ENCODE results near the gene RSAD1. TPM values are rescaled to one million over a fixed set of nuclear protein-coding genes. Genes with fewer than 3 reads are reported as not detected.
"Not testable (repeated sequence)": the region's sequence is repeated elsewhere in the genome, so short reads cannot be mapped to it uniquely, and the experiment has no call there.

Gene RSAD1
- total RNA-seq, 1 experiment from 2014 or later: 28.7 TPM

DNA sequence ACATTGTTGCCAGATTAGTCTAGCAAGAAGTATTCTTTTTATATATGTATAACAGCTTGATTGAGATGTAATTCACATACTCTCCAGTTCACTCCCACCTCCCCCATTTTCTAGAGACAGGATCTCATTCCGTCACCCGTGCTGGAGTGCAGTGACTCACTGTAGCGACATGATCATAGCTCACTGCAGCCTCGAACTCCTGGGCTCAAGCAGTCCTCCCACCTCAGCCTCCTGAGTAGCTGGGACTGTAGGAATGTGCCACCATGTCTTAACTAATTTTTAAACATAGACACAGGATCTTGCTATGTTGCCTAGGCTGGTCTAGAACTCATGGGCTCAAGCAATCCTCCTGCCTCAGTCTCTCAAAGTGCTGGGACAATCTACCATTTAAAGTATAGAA is 3.3 kb upstream of the RSAD1 start:
- ChIA-PET POLR2A (no interaction called here), CTCF (interaction anchor here (0.9 to 3.0 kb wide), 2 partner anchors 14 to 78 kb away, joined by 3 to 16 read pairs; partner anchors contain the start of gene LRRC59)
- Mint-ChIP-seq H3K4me1 (ENCODE audit: insufficient read depth, unreplicated experiment) (peaks cover 9% of the 10 kb centered on the region), H3K36me3 (ENCODE audit: insufficient read depth, unreplicated experiment) (peaks cover 16% of the 10 kb centered on the region), H3K4me3 (ENCODE audit: unreplicated experiment) (no peak overlapping the region), H3K27me3 (ENCODE audit: insufficient read depth, unreplicated experiment) (no peaks in the 10 kb centered on the region), H3K9me3 (ENCODE audit: unreplicated experiment) (no peaks in the 10 kb centered on the region), H3K27ac (ENCODE audit: low read depth, unreplicated experiment) (no peak overlapping the region)
- intact Hi-C loops (cut with micrococcal nuclease): loop anchor here (5.0 kb wide), 1 partner anchor 203 kb away; the partner anchor contains the start of gene TMEM92
- DNase-seq (ENCODE audit: unreplicated experiment): no peak
- TF ChIP-seq, protein P1, sequence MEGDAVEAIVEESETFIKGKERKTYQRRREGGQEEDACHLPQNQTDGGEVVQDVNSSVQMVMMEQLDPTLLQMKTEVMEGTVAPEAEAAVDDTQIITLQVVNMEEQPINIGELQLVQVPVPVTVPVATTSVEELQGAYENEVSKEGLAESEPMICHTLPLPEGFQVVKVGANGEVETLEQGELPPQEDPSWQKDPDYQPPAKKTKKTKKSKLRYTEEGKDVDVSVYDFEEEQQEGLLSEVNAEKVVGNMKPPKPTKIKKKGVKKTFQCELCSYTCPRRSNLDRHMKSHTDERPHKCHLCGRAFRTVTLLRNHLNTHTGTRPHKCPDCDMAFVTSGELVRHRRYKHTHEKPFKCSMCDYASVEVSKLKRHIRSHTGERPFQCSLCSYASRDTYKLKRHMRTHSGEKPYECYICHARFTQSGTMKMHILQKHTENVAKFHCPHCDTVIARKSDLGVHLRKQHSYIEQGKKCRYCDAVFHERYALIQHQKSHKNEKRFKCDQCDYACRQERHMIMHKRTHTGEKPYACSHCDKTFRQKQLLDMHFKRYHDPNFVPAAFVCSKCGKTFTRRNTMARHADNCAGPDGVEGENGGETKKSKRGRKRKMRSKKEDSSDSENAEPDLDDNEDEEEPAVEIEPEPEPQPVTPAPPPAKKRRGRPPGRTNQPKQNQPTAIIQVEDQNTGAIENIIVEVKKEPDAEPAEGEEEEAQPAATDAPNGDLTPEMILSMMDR (IDR thresholded peaks at IDR 0.05; ENCODE audit: unreplicated experiment): no peak
- no TSS peak for BruUV-seq (replicated peaks)

DNA sequence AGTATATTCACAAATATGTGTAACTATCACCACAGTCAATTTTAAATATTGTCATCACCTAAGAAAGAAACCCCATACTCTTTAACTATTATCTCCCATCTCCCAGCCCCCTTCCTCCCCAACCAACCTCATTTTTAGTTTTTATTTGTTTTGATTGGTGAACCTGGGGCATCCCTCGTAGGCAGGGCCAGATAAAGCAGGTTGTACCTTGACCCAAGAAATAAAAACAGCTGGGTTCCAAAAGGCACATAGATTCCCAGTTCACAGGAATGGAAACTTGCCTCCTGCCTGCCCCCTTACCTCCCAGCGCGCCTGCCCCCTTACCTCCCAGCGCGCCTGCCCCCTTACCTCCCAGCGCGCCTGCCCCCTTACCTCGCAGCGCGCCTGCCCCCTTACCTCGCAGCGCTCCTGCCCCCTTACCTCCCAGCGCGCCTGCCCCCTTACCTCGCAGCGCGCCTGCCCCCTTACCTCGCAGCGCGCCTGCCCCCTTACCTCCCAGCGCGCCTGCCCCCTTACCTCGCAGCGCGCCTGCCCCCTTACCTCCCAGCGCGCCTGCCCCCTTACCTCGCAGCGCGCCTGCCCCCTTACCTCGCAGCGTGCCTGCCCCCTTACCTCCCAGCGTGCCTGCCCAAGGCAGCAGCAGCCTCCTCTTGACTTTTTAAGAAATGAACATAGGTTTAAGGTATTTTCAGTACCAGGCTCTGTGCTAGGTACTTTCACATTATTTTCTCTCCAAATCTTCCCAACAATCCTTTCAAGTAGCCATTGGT is 2.7 kb upstream of the RSAD1 start:
- peaks cover 15% of the 10 kb centered on the region for H3K4me1 Mint-ChIP-seq (ENCODE audit: insufficient read depth, unreplicated experiment)
- intact Hi-C loops (cut with micrococcal nuclease): loop anchor here (5.0 kb wide), 1 partner anchor 204 kb away; the partner anchor contains the start of gene TMEM92
- CTCF ChIA-PET: interaction anchor here (0.6 to 3.0 kb wide), 4 partner anchors 15 to 78 kb away, joined by 3 to 16 read pairs (median 4); partner anchors contain the start of gene LRRC59
- POLR2A ChIA-PET: interaction anchor here (1.1 kb wide), 1 partner anchor 80 kb away, joined by 4 read pairs; no protein-coding TSS in a partner anchor
- not testable (repeated sequence) for H3K27me3 Mint-ChIP-seq (ENCODE audit: insufficient read depth, unreplicated experiment); H3K27ac Mint-ChIP-seq (ENCODE audit: low read depth, unreplicated experiment); H3K9me3 Mint-ChIP-seq (ENCODE audit: unreplicated experiment); DNase-seq (ENCODE audit: unreplicated experiment); BruUV-seq (replicated peaks); H3K4me3 Mint-ChIP-seq (ENCODE audit: unreplicated experiment)
- peaks cover 19% of the 10 kb centered on the region for H3K36me3 Mint-ChIP-seq (ENCODE audit: insufficient read depth, unreplicated experiment)

DNA sequence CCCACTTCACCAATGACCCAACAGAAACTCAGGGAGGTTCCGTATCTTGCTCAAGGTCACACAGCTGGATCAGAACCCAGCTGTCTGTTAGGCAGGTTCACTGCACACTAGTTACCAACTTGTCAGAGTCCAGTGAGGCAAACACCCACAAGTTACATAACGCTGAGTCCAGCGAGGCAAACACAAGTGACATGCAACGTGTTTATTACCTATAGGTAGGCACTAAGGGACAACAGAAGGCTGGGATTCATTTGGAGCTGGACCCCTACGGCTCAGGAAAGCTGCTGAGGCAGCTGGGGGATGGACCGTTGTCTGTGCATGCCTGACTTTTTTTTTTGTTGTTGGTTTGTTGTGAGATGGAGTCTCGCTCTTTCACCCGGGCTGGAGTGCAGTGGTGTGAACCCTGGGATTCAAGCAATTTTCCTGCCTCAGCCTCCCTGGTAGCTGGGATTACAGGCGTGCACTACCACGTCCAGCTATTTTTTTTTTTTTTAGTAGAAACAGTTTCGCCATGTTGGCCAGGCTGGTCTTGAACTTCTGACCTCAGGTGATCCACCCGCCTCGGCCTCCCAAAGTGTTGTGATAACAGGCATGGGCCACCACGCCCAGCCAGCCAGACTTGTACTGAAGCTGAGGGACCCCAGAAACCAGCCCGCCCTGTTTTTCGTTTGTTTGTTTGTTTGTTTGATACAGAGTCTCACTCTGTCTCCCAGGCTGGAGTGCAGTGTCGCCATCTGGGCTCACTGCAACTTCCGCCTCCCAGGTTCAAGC is 1.9 kb upstream of the RSAD1 start:
- intact Hi-C loops (cut with micrococcal nuclease): loop anchor here (5.0 kb wide), 1 partner anchor 204 kb away; the partner anchor contains the start of gene TMEM92
- TF ChIP-seq, protein P1 (IDR thresholded peaks at IDR 0.05; ENCODE audit: unreplicated experiment): no peak
- Mint-ChIP-seq H3K9me3 (ENCODE audit: unreplicated experiment) (no peaks in the 10 kb centered on the region), H3K27me3 (ENCODE audit: insufficient read depth, unreplicated experiment) (no peaks in the 10 kb centered on the region), H3K4me3 (ENCODE audit: unreplicated experiment) (no peak overlapping the region), H3K27ac (ENCODE audit: low read depth, unreplicated experiment) (no peak overlapping the region), H3K36me3 (ENCODE audit: insufficient read depth, unreplicated experiment) (peaks cover 19% of the 10 kb centered on the region), H3K4me1 (ENCODE audit: insufficient read depth, unreplicated experiment) (peaks cover 18% of the 10 kb centered on the region)
- POLR2A ChIA-PET: interaction anchor here (1.1 to 1.3 kb wide), 2 partner anchors 79 to 81 kb away, joined by 4 read pairs; partner anchors contain the start of gene LRRC59
- CTCF ChIA-PET: interaction anchor here (0.6 to 3.0 kb wide), 4 partner anchors 21 to 248 kb away, joined by 3 to 16 read pairs (median 4); partner anchors contain the start of gene LRRC59
- no peak for DNase-seq (ENCODE audit: unreplicated experiment)
- no TSS peak for BruUV-seq (replicated peaks)

DNA sequence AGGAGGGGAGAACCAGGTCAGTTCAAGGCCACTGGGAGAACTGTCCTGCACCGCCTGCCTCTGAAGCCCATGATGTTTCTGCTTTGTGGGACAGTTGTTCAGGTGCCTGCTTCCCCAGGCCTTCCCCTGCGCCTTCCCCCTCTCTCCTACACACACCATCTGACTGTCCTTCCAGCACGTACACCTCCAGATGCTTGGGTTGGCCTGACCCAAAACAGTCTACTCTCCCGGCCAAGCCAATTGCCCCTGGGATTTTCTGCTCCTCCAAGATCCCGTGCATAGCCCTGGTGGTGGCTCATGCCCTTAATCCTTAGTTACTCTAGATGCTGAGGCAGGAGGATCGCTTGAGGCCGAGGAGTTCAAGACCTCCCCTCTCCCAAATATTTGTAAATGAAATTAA is 684 bp upstream of the RSAD1 start:
- CTCF ChIA-PET: interaction anchor here (0.6 to 2.4 kb wide), 14 partner anchors 8 to 198 kb away, joined by 3 to 38 read pairs (median 3); partner anchors contain the start of gene LRRC59
- Mint-ChIP-seq H3K36me3 (ENCODE audit: insufficient read depth, unreplicated experiment) (peaks cover 31% of the 10 kb centered on the region), H3K27ac (ENCODE audit: low read depth, unreplicated experiment) (peak overlapping the region; percentile 75), H3K4me1 (ENCODE audit: insufficient read depth, unreplicated experiment) (peaks cover 23% of the 10 kb centered on the region), H3K4me3 (ENCODE audit: unreplicated experiment) (peak overlapping the region; percentile 69), H3K9me3 (ENCODE audit: unreplicated experiment) (no peaks in the 10 kb centered on the region), H3K27me3 (ENCODE audit: insufficient read depth, unreplicated experiment) (no peaks in the 10 kb centered on the region)
- intact Hi-C loops (cut with micrococcal nuclease): loop anchor here (5.0 kb wide), 1 partner anchor 206 kb away; the partner anchor contains the start of gene TMEM92
- no peak for DNase-seq (ENCODE audit: unreplicated experiment)
- POLR2A ChIA-PET: interaction anchor here (0.7 to 2.3 kb wide), 6 partner anchors 8 to 131 kb away, joined by 3 to 42 read pairs (median 9); partner anchors contain the start of genes ACSF2, LRRC59 and XYLT2
- BruUV-seq (replicated peaks): no TSS peak
- TF ChIP-seq, protein P1 (IDR thresholded peaks at IDR 0.05; ENCODE audit: unreplicated experiment): no peak
